H9 (cell line): ENCODE results near the gene PIGW. TPM values are rescaled to one million over a fixed set of nuclear protein-coding genes. Genes with fewer than 3 reads are reported as not detected.

ENCODE experiments used
- DNase-seq: peaks from one replicate; pipeline ENCODE4 v3.0.0-alpha.2; 2017
- H2AFZ ChIP-seq: one replicate; pipeline ENCODE4 v1.6.1; 2013; ENCODE audit warnings: mild to moderate bottlenecking, low read length, control low read depth, moderate library complexity
- H2AK5ac ChIP-seq: 2 replicates; pipeline ENCODE4 v1.6.1; 2013; ENCODE audit warnings: low read length, control low read depth, mixed read lengths; ENCODE audit not compliant: insufficient read length
- H2BK120ac ChIP-seq: one replicate; pipeline ENCODE4 v1.6.1; 2013; ENCODE audit warnings: low read depth, mild to moderate bottlenecking, low read length, control low read depth, inconsistent platforms; ENCODE audit not compliant: poor library complexity, severe bottlenecking
- H2BK12ac ChIP-seq: 2 replicates; pipeline ENCODE4 v1.6.1; 2013; ENCODE audit warnings: low read length, control low read depth, mixed read lengths, low read depth; ENCODE audit not compliant: insufficient read length
- H2BK15ac ChIP-seq: 2 replicates; pipeline ENCODE4 v1.6.1; 2013; ENCODE audit warnings: low read depth, low read length, control low read depth
- H2BK20ac ChIP-seq: one replicate; pipeline ENCODE4 v1.6.1; 2013; ENCODE audit warnings: low read depth, mild to moderate bottlenecking, low read length, control low read depth, inconsistent platforms; ENCODE audit not compliant: poor library complexity, severe bottlenecking
- H2BK5ac ChIP-seq: 2 replicates; pipeline ENCODE4 v1.6.1; 2013; ENCODE audit warnings: low read length, control low read depth, mixed read lengths; ENCODE audit not compliant: insufficient read length
- H3K14ac ChIP-seq: 2 replicates; pipeline ENCODE4 v1.6.1; 2013; ENCODE audit warnings: low read length, control low read depth; ENCODE audit not compliant: insufficient read depth
- H3K18ac ChIP-seq: 2 replicates; pipeline ENCODE4 v1.6.1; 2013; ENCODE audit warnings: low read depth, mild to moderate bottlenecking, mixed read lengths, low read length, control low read depth; ENCODE audit not compliant: insufficient read length
- H3K23ac ChIP-seq: 2 replicates; pipeline ENCODE4 v1.6.1; 2013; ENCODE audit warnings: low read length, control low read depth, mixed read lengths, low read depth; ENCODE audit not compliant: insufficient read length
- H3K23me2 ChIP-seq: 2 replicates; pipeline ENCODE4 v1.6.1; 2013; ENCODE audit warnings: low read depth, mild to moderate bottlenecking, mixed read lengths, low read length, control low read depth; ENCODE audit not compliant: insufficient read length, poor library complexity, severe bottlenecking
- H3K27ac ChIP-seq: 2 replicates; pipeline ENCODE4 v1.5.1; 2013; ENCODE audit warnings: low read length, control low read depth, mixed read lengths, low read depth; ENCODE audit not compliant: insufficient read length
- H3K27me3 ChIP-seq: 2 replicates; pipeline ENCODE4 v1.6.1; 2013; ENCODE audit warnings: low read length, control low read depth, inconsistent platforms; ENCODE audit not compliant: insufficient read depth
- H3K4ac ChIP-seq: 2 replicates; pipeline ENCODE4 v1.6.1; 2013; ENCODE audit warnings: low read depth, mild to moderate bottlenecking, control low read depth, inconsistent platforms, low read length, moderate library complexity
- H3K4me1 ChIP-seq: 2 replicates; pipeline ENCODE4 v1.6.1; 2013; ENCODE audit warnings: low read length, control low read depth, inconsistent platforms; ENCODE audit not compliant: insufficient read depth
- H3K4me2 ChIP-seq: 2 replicates; pipeline ENCODE4 v1.6.1; 2013; ENCODE audit warnings: low read length, control low read depth, mixed read lengths; ENCODE audit not compliant: insufficient read length, insufficient read depth
- H3K56ac ChIP-seq: 2 replicates; pipeline ENCODE4 v1.6.1; 2013; ENCODE audit warnings: low read depth, mild to moderate bottlenecking, mixed read lengths, low read length, control low read depth; ENCODE audit not compliant: insufficient read length
- H3K79me1 ChIP-seq: 2 replicates; pipeline ENCODE4 v1.6.1; 2013; ENCODE audit warnings: low read depth, mild to moderate bottlenecking, moderate library complexity, low read length, control low read depth, inconsistent platforms; ENCODE audit not compliant: insufficient read depth, poor library complexity, severe bottlenecking
- H3K79me2 ChIP-seq: 2 replicates; pipeline ENCODE4 v1.6.1; 2013; ENCODE audit warnings: low read length, control low read depth, inconsistent platforms; ENCODE audit not compliant: insufficient read depth
- H3K9ac ChIP-seq: 2 replicates; pipeline ENCODE4 v1.6.1; 2013; ENCODE audit warnings: low read length, control low read depth, mixed read lengths; ENCODE audit not compliant: insufficient read length; ENCODE audit errors: extremely low read depth
- H3K9me3 ChIP-seq: one replicate; pipeline ENCODE4 v1.6.1; 2013; ENCODE audit warnings: low read depth, low read length, inconsistent platforms; ENCODE audit not compliant: control insufficient read depth
- H3T11ph ChIP-seq: one replicate; pipeline ENCODE4 v1.6.1; 2013; ENCODE audit warnings: mild to moderate bottlenecking, low read length, control low read depth, inconsistent platforms
- H4K20me1 ChIP-seq: one replicate; pipeline ENCODE4 v1.6.1; 2013; ENCODE audit not compliant: control insufficient read depth, insufficient read length, insufficient read depth
- H4K5ac ChIP-seq: 2 replicates; pipeline ENCODE4 v1.6.1; 2013; ENCODE audit warnings: low read depth, mild to moderate bottlenecking, mixed read lengths, low read length, control low read depth; ENCODE audit not compliant: insufficient read length
- H4K8ac ChIP-seq: replicated peaks from 2 replicates; pipeline ENCODE4 v1.6.1; 2013; ENCODE audit warnings: low read length, control low read depth, mixed read lengths, low read depth; ENCODE audit not compliant: insufficient read length
- H4K91ac ChIP-seq: 2 replicates; pipeline ENCODE4 v1.6.1; 2013; ENCODE audit warnings: low read depth, mild to moderate bottlenecking, moderate library complexity, mixed read lengths, low read length, control low read depth; ENCODE audit not compliant: insufficient read length
- H3K27ac Mint-ChIP-seq, 3 experiments: 2 replicates in 2 of 3; 3 replicates in 1 of 3; pipeline ENCODE4 v1.8.0; 2020 to 2021; ENCODE audit warnings: mixed read lengths in 3 of 3, mild to moderate bottlenecking in 1 of 3, moderate library complexity in 1 of 3
- H3K27me3 Mint-ChIP-seq: 2 replicates; pipeline ENCODE4 v1.8.0; 2021; ENCODE audit warnings: low read depth, mild to moderate bottlenecking, moderate library complexity, mixed read lengths
- H3K36me3 Mint-ChIP-seq, 3 experiments: 2 replicates in 2 of 3; 3 replicates in 1 of 3; pipeline ENCODE4 v1.8.0; 2020 to 2021; ENCODE audit warnings: low read depth in 3 of 3, mixed read lengths in 3 of 3; ENCODE audit not compliant: insufficient read depth in 1 of 3
- H3K4me1 Mint-ChIP-seq, 2 experiments: 2 replicates each; pipeline ENCODE4 v1.8.0; 2020; ENCODE audit warnings: mixed read lengths in 2 of 2
- H3K4me3 Mint-ChIP-seq, 2 experiments: 2 replicates in 1 of 2; 3 replicates in 1 of 2; pipeline ENCODE4 v1.8.0; 2020 to 2021; ENCODE audit warnings: mild to moderate bottlenecking in 2 of 2, mixed read lengths in 2 of 2, moderate library complexity in 1 of 2
- H3K9me3 Mint-ChIP-seq, 2 experiments: 2 replicates in 1 of 2; 3 replicates in 1 of 2; pipeline ENCODE4 v1.8.0; 2020; ENCODE audit warnings: mild to moderate bottlenecking in 2 of 2, mixed read lengths in 2 of 2, moderate library complexity in 1 of 2
- CTCF ChIP-seq: fragments of 200-600 bp; sonication (generic); conservative IDR thresholded peaks from 3 replicates; pipeline ENCODE4 v1.8.0; 2021; ENCODE audit warnings: antibody characterized with exemption, mild to moderate bottlenecking
- WGBS: extraction: QIAGEN DNeasy Blood & Tissue Kit; methylation state at CpG from one replicate; pipeline ENCODE4 v1.1.7; 2013; ENCODE audit warnings: missing lambda C conversion rate, low lambda C conversion rate, mixed read lengths; ENCODE audit not compliant: insufficient read length; ENCODE audit errors: extremely low coverage; 5-methylcytosine and 5-hydroxymethylcytosine counted together
- total RNA-seq: library from RNA; stranded (reverse); gene quantifications from 2 replicates; pipeline ENCODE4 v1.2.1, GENCODE V29; 2021

PIGW gene
- total RNA-seq, 1 experiment from 2014 or later: 26.2 TPM

- H3K79me2 ChIP-seq: no peaks in the 10 kb centered on the region
- H3K14ac ChIP-seq: no peak overlapping the region
- H4K8ac ChIP-seq: no peak overlapping the region
- no peak overlapping the region for H3K18ac ChIP-seq
- no peak overlapping the region for H3K9ac ChIP-seq
- H3K27me3 ChIP-seq: no peaks in the 10 kb centered on the region
- H3K27ac ChIP-seq: no peak overlapping the region
- H3K36me3 Mint-ChIP-seq: peaks cover 16 to 38% (median 25%) of the 10 kb centered on the region in 3 experiments; a peak in 6 of 7 replicates
- no CpG with 5 or more reads among the region's 12 CpGs for WGBS
- H2BK20ac ChIP-seq: no peak overlapping the region
- no peaks in the 10 kb centered on the region for H4K20me1 ChIP-seq
- no peaks in the 10 kb centered on the region for H3K27me3 Mint-ChIP-seq
- no peak overlapping the region for H3K4ac ChIP-seq
- no peak overlapping the region for H4K91ac ChIP-seq
- no peak overlapping the region for H3K23ac ChIP-seq
- no peak overlapping the region for H2AK5ac ChIP-seq
- H2AFZ ChIP-seq: no peak overlapping the region
- H3K79me1 ChIP-seq: no peaks in the 10 kb centered on the region
- no peak overlapping the region for H3K56ac ChIP-seq
- H3K9me3 Mint-ChIP-seq: no peaks in the 10 kb centered on the region
- H3K4me1 Mint-ChIP-seq: no peaks in the 10 kb centered on the region
- no peaks in the 10 kb centered on the region for H3K9me3 ChIP-seq
- H3T11ph ChIP-seq: no peak overlapping the region
- no peak for TF ChIP-seq CTCF
- H3K27ac Mint-ChIP-seq: peak overlapping the region in 2 of 3 experiments; percentile 44 to 77; a peak in 2 of 7 replicates
- no peak overlapping the region for H2BK120ac ChIP-seq
- H2BK15ac ChIP-seq: no peak overlapping the region
- H3K4me2 ChIP-seq: no peak overlapping the region
- no peaks in the 10 kb centered on the region for H3K23me2 ChIP-seq
- H2BK5ac ChIP-seq: no peak overlapping the region
- H3K4me3 Mint-ChIP-seq: no peak overlapping the region
- no peak overlapping the region for H2BK12ac ChIP-seq
- H3K4me1 ChIP-seq: no peaks in the 10 kb centered on the region
- H4K5ac ChIP-seq: no peak overlapping the region
- DNase-seq: no peak
Observed at GRCh38 chr17:36575028-36575427, 40.2 kb downstream of the PIGW start.
